IPS-11a (cell line): ENCODE measurements around the gene TOP2B.

Experiments
- H3K4me3 ChIP-seq: one replicate; pipeline ENCODE4 v1.5.1; 2013; ENCODE audit warnings: low read depth, low read length, control low read depth

TOP2B gene

GRCh38 chr3:25619382-25619781 is 45.3 kb downstream of the TOP2B start:
- no peak overlapping the region for H3K4me3 ChIP-seq

- no peak overlapping the region for H3K4me3 ChIP-seq
Observed at GRCh38 chr3:25618028-25618427, 46.7 kb downstream of the TOP2B start.

GRCh38 chr3:25611193-25611592 is 53.5 kb downstream of the TOP2B start:
- no peak overlapping the region for H3K4me3 ChIP-seq

- no peak overlapping the region for H3K4me3 ChIP-seq
Observed at GRCh38 chr3:25610779-25611178, 53.9 kb downstream of the TOP2B start.

- H3K4me3 ChIP-seq: no peak overlapping the region
Observed at GRCh38 chr3:25610167-25610566, 54.5 kb downstream of the TOP2B start.

- no peak overlapping the region for H3K4me3 ChIP-seq
Observed at GRCh38 chr3:25604107-25604805, 60.5 kb downstream of the TOP2B start.

GRCh38 chr3:25603703-25604102 is 61.0 kb downstream of the TOP2B start:
- no peak overlapping the region for H3K4me3 ChIP-seq

GRCh38 chr3:25597535-25598101 is 67.1 kb downstream of the TOP2B start:
- no peak overlapping the region for H3K4me3 ChIP-seq

- H3K4me3 ChIP-seq: no peak overlapping the region
Observed at GRCh38 chr3:25594007-25594502, 70.7 kb downstream of the TOP2B start.

GRCh38 chr3:25593001-25593400 is 71.7 kb downstream of the TOP2B start:
- H3K4me3 ChIP-seq: no peak overlapping the region

GRCh38 chr3:25592510-25592968 is 72.2 kb downstream of the TOP2B start:
- H3K4me3 ChIP-seq: no peak overlapping the region

GRCh38 chr3:25589783-25590258 is 74.9 kb downstream of the TOP2B start:
- H3K4me3 ChIP-seq: no peak overlapping the region

- H3K4me3 ChIP-seq: no peak overlapping the region
Observed at GRCh38 chr3:25589104-25589782, 75.5 kb downstream of the TOP2B start.

- no peak overlapping the region for H3K4me3 ChIP-seq
Observed at GRCh38 chr3:25588441-25589103, 76.1 kb downstream of the TOP2B start.

GRCh38 chr3:25587975-25588374 is 76.7 kb downstream of the TOP2B start:
- H3K4me3 ChIP-seq: no peak overlapping the region

- H3K4me3 ChIP-seq: no peak overlapping the region
Observed at GRCh38 chr3:25587526-25587925, 77.2 kb downstream of the TOP2B start.

GRCh38 chr3:25587094-25587493 is 77.6 kb downstream of the TOP2B start:
- no peak overlapping the region for H3K4me3 ChIP-seq

GRCh38 chr3:25586553-25586952 is 78.2 kb downstream of the TOP2B start:
- H3K4me3 ChIP-seq: no peak overlapping the region

GRCh38 chr3:25586167-25586505 is 78.6 kb downstream of the TOP2B start:
- H3K4me3 ChIP-seq: no peak overlapping the region

GRCh38 chr3:25585361-25586166 is 79.1 kb downstream of the TOP2B start:
- no peak overlapping the region for H3K4me3 ChIP-seq
